NCI-H774 (cell line): ENCODE data around the gene TTC3.

Source experiments
- DNase-seq: peaks from one replicate; lab custom pipeline; 2025; lab: John Stamatoyannopoulos, UW

Gene TTC3

GRCh38 chr21:37060296-37060695 lies 12.8 kb upstream of the TTC3 start:
- DNase-seq: peak; percentile 97

GRCh38 chr21:37061926-37062592 lies 11.0 kb upstream of the TTC3 start:
- DNase-seq: no peak

DNA sequence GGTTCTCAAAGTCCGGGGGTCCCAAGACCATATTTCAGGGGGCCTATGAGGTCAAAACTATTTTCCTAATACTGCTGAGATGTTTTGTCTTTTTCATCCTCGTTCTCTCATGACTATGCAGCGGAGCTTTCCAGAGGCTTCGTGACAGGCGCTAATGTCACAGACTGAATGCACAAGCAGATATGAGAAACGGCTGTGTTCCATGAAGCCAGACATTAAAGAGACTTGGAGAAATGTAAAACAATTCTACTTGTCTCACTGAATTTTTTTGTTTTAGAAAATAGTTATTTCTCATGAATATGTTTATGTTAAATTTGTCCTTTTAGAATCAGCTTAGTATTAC lies 10.5 kb upstream of the TTC3 start:
- no peak for DNase-seq

GRCh38 chr21:37063433-37063832 lies 9.6 kb upstream of the TTC3 start:
- DNase-seq: no peak

DNA sequence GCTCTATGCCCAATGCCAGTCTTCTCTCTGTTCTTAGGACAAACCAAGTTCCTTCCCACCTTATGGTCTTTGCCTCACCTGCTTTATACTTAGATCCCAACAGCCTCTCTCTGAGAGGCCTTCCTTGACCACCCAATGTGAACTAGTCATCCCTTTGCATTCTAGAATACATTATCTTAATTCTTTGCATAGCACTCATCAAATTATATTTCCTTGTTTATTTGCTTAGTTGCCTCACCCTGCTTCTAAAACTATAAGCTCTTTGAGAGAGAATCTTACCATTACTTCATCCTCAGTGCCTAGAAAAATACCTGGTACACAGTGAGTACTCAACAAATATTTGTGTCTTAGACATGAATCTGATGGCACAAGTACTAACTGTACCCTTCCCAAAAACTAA lies 8.2 kb upstream of the TTC3 start:
- no peak for DNase-seq

- no peak for DNase-seq
Measured at GRCh38 chr21:37065561-37066177, 7.4 kb upstream of the TTC3 start.

- no peak for DNase-seq
Measured at GRCh38 chr21:37071561-37072273, 1.3 kb upstream of the TTC3 start.

- peak; percentile 86 for DNase-seq
Measured at GRCh38 chr21:37072274-37072987, 623 bp upstream of the TTC3 start.

GRCh38 chr21:37073417-37074196 lies 553 bp downstream of the TTC3 start:
- DNase-seq: no peak

DNA sequence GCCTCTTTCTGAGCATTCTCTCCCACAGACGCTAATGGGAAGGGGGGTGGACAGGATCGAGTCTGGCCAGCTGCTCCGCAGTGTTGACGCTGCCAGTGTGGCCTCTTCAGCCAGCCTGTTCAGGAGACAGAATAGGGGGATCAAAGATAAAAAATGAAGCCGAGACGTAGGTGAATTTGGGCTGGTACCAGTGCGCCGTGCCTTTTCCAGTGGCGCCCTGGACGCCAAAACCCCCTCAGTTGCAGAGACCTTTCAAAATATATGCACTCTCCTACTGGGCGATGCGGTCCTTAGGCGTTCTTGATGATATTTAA lies 1.1 kb downstream of the TTC3 start:
- DNase-seq: no peak

DNA sequence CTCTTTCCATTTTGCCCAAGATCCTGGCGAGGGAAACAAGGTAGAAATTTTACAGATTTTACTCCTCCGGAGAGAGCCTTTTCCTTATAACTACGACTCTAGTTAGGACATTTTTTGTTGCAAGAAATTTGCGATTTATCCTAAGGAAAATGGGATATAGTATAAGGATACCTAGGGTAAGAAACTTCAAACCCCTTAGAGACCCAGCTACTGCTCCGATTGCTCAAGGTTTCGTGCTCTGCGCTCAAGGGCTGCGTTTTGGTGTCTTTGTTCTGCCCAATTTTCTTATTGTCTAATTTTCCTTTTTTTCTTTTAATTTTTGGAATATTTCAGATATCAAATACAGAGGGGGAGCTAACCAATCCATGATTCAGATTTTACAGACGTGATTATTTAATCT lies 1.5 kb downstream of the TTC3 start:
- DNase-seq: no peak

- DNase-seq: no peak
Measured at GRCh38 chr21:37075214-37075770, 2.2 kb downstream of the TTC3 start.

GRCh38 chr21:37076087-37076850 lies 3.2 kb downstream of the TTC3 start:
- DNase-seq: no peak

DNA sequence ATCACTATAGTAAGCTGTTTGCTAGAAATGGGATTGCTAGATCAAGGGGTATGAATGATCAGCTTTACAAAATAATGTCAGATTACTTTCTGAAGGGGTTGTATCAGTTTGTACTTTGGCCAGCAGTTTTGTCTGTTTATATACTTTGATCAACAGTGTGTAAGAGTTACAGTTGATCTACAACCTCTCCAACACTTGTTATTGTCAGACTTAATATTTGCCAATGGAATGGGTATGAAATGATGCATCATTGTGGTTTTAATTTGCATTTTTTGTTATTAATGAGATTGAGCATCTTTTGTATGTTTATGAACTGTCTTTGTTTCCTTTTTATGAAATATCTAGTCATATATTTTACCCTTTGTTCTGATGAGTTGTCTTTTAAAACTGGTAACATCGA lies 4.3 kb downstream of the TTC3 start:
- DNase-seq: no peak

GRCh38 chr21:37079211-37079824 lies 6.3 kb downstream of the TTC3 start:
- DNase-seq: no peak

DNA sequence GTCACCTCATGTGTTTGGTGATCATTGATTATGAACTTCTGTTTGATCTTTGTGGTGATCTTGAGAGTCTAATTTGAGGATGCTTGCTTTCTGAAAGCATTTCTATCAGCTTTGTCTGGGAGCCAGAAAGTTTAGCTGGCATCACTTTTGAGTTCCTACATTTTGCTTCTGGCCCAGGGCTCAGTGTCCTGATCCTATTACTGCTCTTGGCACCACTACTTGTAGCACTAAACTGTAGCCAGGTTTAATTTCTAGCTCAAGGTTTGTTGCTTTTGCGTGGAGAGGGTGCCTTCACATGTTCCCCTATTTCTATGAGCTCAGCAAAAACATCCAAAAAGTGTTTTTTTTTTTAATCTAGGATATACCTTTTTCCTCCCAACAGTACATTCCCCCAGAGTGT lies 9.3 kb downstream of the TTC3 start:
- DNase-seq: no peak

GRCh38 chr21:37082856-37083528 lies 9.9 kb downstream of the TTC3 start:
- DNase-seq: no peak

- no peak for DNase-seq
Measured at GRCh38 chr21:37085726-37086125, 12.7 kb downstream of the TTC3 start.

GRCh38 chr21:37087188-37087587 lies 14.1 kb downstream of the TTC3 start:
- no peak for DNase-seq

GRCh38 chr21:37088186-37088735 lies 15.2 kb downstream of the TTC3 start:
- DNase-seq: no peak
